OCI-LY3 (cell line): ENCODE results near the gene RNF181.

Experiments used
- H2AFZ ChIP-seq: fragments of 200-600, 300-600 bp; shearing (Covaris generic); 2 replicates; pipeline ENCODE4 v1.6.0; 2014; ENCODE audit warnings: antibody characterized with exemption, low read depth, low read length
- H3K27ac ChIP-seq: fragments of 200-600, 300-600 bp; sonication (generic); 2 replicates; pipeline ENCODE4 v1.5.1; 2014; ENCODE audit warnings: mild to moderate bottlenecking, low read length, moderate library complexity, mixed read lengths
- H3K27me3 ChIP-seq: fragments of 200-600, 300-600 bp; sonication (generic); 2 replicates; pipeline ENCODE4 v1.6.1; 2014; ENCODE audit warnings: low read depth, low read length, mixed read lengths
- H3K36me3 ChIP-seq: fragments of 200-600, 300-600 bp; sonication (generic); replicated peaks from 2 replicates; pipeline ENCODE3; 2014; ENCODE audit warnings: low read depth, low read length, mixed read lengths
- H3K4me1 ChIP-seq: fragments of 300-600, 200-600 bp; sonication (generic); 2 replicates; pipeline ENCODE4 v1.6.1; 2014; ENCODE audit warnings: low read length, mixed read lengths
- H3K4me2 ChIP-seq: fragments of 200-600, 300-600 bp; sonication (generic); 2 replicates; pipeline ENCODE4 v1.6.1; 2014; ENCODE audit warnings: low read length, mixed read lengths
- H3K4me3 ChIP-seq: fragments of 300-600, 200-600 bp; sonication (generic); 2 replicates; pipeline ENCODE4 v1.5.1; 2014; ENCODE audit warnings: antibody characterized with exemption, mild to moderate bottlenecking, low read length, moderate library complexity
- H3K79me2 ChIP-seq: fragments of 300-600, 200-600 bp; shearing (Covaris generic); 2 replicates; pipeline ENCODE4 v1.6.1; 2014; ENCODE audit warnings: mild to moderate bottlenecking, low read length, mixed read lengths
- H3K9ac ChIP-seq: fragments of 300-600, 200-600 bp; shearing (Covaris generic); 2 replicates; pipeline ENCODE4 v1.6.0; 2014; ENCODE audit warnings: mild to moderate bottlenecking, low read length, moderate library complexity
- H3K9me3 ChIP-seq: fragments of 200-600, 300-600 bp; shearing (Covaris generic); 2 replicates; pipeline ENCODE4 v1.6.1; 2014; ENCODE audit warnings: low read length, mixed read lengths; ENCODE audit not compliant: insufficient read depth
- H4K20me1 ChIP-seq: fragments of 200-600, 300-600 bp; sonication (generic); 2 replicates; pipeline ENCODE4 v1.6.1; 2016; ENCODE audit warnings: low read length, mixed read lengths; ENCODE audit not compliant: insufficient read depth
- EZH2phosphoT487 ChIP-seq: fragments of 200-600 bp; shearing (Covaris generic); IDR thresholded peaks from 2 replicates; pipeline ENCODE4 v1.6.1; 2018; ENCODE audit warnings: antibody characterized with exemption, mixed run types, low read depth
- TF ChIP-seq, protein P1 (sequence below): fragments of 200-600, 300-600 bp; sonication (generic); IDR thresholded peaks from 2 replicates; pipeline ENCODE4 v1.5.1; 2014; ENCODE audit warnings: antibody characterized with exemption, low read length, low read depth

RNF181 gene

DNA sequence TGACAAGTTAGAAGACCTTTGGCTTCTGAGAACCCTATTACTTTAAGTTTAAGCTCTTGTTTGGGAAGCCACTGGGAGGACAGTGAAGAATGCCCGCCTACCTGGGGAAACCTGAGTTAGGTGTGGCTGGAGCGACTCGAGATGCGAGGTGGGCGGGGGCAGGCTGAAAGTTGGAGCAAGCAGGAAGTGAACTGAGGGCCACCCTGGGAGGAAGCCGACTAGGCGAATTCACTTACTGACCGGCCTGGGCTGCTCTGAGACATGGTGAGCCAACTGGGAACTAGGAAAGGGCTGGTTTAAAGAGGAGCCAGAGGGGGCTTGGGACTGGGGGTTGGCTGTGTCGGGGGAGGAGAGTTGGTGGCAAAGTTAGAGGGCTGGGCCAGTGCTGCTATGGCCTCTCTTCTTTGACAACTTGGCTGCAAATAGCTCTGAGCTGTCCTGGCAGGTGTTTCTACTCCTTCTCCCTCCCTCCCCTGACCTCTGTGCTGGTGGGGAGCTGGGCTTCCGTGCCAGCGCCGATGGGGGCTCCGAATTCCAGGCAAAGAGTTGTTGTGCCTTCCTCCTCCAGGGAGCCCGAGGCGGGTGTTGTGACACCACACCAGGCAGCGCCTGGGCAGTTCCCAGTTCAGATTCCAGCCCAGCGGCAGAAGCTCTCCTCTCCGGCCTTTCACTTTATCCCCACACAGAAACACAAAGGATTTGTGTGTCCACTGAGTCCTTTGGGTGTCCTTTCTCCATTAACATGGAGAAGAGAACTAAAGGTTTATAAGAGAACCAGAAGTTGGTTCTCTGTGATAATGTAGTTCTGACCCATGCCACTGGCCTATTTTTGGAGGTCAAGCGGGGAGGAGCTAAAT lies 17.9 kb upstream of the RNF181 start, which contains the start of gene VAMP8:
TSS of gene VAMP8 (plus strand) at position 201 of the 857 bp plus-strand sequence. CDS start at position 262, 61 bp downstream.
- Histone ChIP-seq H3K4me3 (peak within 1 kb of the TSS; percentile 75), H3K27me3 (no peaks in the 10 kb centered on the region), H3K9ac (peak within 1 kb of the TSS; percentile 59), H4K20me1 (no peaks in the 10 kb centered on the region), H3K4me1 (peaks cover 19% of the 10 kb centered on the region), H3K79me2 (no peaks in the 10 kb centered on the region), H3K36me3 (no peaks in the 10 kb centered on the region), H3K4me2 (peak within 1 kb of the TSS; percentile 78), H3K9me3 (no peaks in the 10 kb centered on the region), H3K27ac (no peak within 1 kb of the TSS), H2AFZ (peak within 1 kb of the TSS; percentile 71)
- no peak for TF ChIP-seq EZH2phosphoT487
- TF ChIP-seq, protein P1, sequence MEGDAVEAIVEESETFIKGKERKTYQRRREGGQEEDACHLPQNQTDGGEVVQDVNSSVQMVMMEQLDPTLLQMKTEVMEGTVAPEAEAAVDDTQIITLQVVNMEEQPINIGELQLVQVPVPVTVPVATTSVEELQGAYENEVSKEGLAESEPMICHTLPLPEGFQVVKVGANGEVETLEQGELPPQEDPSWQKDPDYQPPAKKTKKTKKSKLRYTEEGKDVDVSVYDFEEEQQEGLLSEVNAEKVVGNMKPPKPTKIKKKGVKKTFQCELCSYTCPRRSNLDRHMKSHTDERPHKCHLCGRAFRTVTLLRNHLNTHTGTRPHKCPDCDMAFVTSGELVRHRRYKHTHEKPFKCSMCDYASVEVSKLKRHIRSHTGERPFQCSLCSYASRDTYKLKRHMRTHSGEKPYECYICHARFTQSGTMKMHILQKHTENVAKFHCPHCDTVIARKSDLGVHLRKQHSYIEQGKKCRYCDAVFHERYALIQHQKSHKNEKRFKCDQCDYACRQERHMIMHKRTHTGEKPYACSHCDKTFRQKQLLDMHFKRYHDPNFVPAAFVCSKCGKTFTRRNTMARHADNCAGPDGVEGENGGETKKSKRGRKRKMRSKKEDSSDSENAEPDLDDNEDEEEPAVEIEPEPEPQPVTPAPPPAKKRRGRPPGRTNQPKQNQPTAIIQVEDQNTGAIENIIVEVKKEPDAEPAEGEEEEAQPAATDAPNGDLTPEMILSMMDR: no peak

DNA sequence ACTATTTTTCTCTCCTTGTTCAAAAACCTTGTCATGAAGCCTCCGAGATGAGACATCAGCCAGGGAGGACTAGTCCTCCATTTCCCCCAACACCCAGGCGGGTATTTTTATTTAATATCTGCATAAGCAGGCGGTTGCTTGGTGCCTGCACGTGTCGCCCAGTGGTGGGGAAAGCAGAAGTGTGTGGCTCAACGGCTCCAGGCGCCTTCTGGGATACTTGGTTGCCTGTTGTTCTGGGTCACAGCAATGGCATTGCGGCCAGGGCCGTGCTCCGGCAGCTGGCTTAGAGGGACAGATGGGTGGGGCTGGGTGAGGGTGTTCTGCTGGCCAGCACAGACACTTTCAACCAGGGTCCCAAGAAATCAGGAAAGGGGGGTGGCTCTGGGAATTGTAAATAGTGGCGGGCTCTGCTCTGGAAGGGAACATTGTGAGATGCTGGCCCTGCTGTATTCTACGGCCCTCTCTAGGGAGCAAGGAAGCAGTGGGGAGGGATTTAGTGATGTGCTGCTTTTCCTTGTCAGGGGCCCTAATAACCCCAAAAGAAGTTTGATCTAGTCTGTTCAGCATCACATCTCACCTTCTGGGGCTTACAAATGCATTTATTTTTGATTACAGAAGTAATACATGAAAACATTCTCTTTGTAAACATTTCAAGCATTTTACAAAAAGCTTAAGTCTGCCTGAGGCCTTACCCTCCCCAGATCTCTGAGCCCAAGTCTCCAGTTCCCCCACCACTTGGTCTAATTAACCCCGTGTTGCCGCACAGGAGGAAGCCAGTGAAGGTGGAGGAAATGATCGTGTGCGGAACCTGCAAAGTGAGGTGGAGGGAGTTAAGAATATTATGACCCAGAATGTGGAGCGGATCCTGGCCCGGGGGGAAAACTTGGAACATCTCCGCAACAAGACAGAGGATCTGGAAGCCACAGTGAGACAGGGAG lies 17.0 kb upstream of the RNF181 start:
- Histone ChIP-seq H3K9ac (peak overlapping the region; percentile 59), H3K4me3 (peak overlapping the region; percentile 75), H2AFZ (peak overlapping the region; percentile 71; the same call in 1 of the 2 replicates), H3K79me2 (no peaks in the 10 kb centered on the region), H3K9me3 (no peaks in the 10 kb centered on the region), H3K4me2 (peak overlapping the region; percentile 78), H3K27ac (no peak overlapping the region), H3K4me1 (peaks cover 19% of the 10 kb centered on the region), H3K36me3 (no peaks in the 10 kb centered on the region), H4K20me1 (no peaks in the 10 kb centered on the region), H3K27me3 (no peaks in the 10 kb centered on the region)
- TF ChIP-seq EZH2phosphoT487: no peak
- TF ChIP-seq, protein P1: no peak

DNA sequence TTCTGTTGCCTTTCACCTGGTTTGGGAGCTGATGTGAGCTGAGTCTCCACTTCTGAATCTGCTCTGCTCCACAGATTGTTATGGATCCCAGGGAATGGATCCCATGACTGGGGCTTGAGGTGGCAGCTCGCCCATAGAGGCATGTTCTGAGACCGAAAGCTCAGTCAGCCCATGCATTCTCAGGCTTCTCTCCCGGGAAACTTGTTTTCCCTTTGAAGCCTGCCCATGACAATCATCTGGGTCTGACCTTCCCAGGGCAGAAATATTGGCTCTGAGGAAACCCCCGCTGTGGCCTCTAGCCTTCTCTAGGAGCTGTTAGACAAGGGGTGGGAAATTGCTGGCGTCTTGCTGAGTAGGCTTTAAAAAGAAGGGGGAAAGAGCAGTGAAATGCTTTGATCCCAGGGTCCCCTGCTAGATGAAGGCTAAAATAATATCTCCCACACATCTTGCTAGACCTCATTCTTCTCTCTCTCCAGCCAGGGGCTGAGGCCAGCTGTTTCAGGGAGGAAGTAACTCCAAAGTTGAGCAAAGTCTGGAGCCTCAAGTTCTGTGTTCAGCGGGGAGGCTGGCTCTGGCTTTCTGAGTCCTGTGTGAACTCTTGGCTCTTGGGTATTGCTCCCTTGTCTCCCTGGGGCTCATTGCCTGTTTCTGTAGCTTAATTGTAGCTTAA lies 16.1 kb upstream of the RNF181 start:
- Histone ChIP-seq H2AFZ (no peak overlapping the region; the same call in 1 of the 2 replicates), H3K79me2 (no peaks in the 10 kb centered on the region), H3K9ac (peak overlapping the region; percentile 59; the same call in 1 of the 2 replicates), H3K4me3 (no peak overlapping the region), H4K20me1 (no peaks in the 10 kb centered on the region), H3K9me3 (no peaks in the 10 kb centered on the region), H3K4me2 (peak overlapping the region; percentile 78; the same call in 1 of the 2 replicates), H3K27ac (no peak overlapping the region), H3K27me3 (no peaks in the 10 kb centered on the region), H3K4me1 (peaks cover 19% of the 10 kb centered on the region), H3K36me3 (no peaks in the 10 kb centered on the region)
- TF ChIP-seq EZH2phosphoT487: no peak
- TF ChIP-seq, protein P1: no peak
